Stimulated activated naive CD8-positive, alpha-beta T cell treated with anti-CD3 and anti-CD28 coated beads, Interleukin-15, amount 100 ng/mL, for 72 hours (primary cell): ENCODE data around the gene ELANE.

Experiments used
- ATAC-seq: fragments of 150-1000 bp; cut with Tn5 transposase; 2 replicates; pipeline ENCODE4 v1.10.0; 2021; ENCODE audit warnings: mild to moderate bottlenecking, moderate library complexity
- DNase-seq, 2 donors: peaks; one replicate each; pipeline ENCODE4 v3.0.0; 2021 to 2022
- H3K27ac Mint-ChIP-seq, 2 donors: one replicate each; pipeline ENCODE4 v1.8.0; 2022; ENCODE audit warnings: mild to moderate bottlenecking in 2 of 2, mixed read lengths in 2 of 2, moderate library complexity in 2 of 2
- H3K27me3 Mint-ChIP-seq: one replicate; pipeline ENCODE4 v1.8.0; 2022; ENCODE audit warnings: mixed read lengths
- H3K4me1 Mint-ChIP-seq: one replicate; pipeline ENCODE4 v1.8.0; 2022; ENCODE audit warnings: mild to moderate bottlenecking, mixed read lengths
- H3K4me3 Mint-ChIP-seq, 2 donors: one replicate each; pipeline ENCODE4 v1.8.0; 2022; ENCODE audit warnings: mild to moderate bottlenecking in 2 of 2, mixed read lengths in 2 of 2, moderate library complexity in 1 of 2
- H3K9me3 Mint-ChIP-seq, 2 donors: one replicate each; pipeline ENCODE4 v1.8.0; 2022; ENCODE audit warnings: mixed read lengths in 2 of 2

The ELANE gene

DNA sequence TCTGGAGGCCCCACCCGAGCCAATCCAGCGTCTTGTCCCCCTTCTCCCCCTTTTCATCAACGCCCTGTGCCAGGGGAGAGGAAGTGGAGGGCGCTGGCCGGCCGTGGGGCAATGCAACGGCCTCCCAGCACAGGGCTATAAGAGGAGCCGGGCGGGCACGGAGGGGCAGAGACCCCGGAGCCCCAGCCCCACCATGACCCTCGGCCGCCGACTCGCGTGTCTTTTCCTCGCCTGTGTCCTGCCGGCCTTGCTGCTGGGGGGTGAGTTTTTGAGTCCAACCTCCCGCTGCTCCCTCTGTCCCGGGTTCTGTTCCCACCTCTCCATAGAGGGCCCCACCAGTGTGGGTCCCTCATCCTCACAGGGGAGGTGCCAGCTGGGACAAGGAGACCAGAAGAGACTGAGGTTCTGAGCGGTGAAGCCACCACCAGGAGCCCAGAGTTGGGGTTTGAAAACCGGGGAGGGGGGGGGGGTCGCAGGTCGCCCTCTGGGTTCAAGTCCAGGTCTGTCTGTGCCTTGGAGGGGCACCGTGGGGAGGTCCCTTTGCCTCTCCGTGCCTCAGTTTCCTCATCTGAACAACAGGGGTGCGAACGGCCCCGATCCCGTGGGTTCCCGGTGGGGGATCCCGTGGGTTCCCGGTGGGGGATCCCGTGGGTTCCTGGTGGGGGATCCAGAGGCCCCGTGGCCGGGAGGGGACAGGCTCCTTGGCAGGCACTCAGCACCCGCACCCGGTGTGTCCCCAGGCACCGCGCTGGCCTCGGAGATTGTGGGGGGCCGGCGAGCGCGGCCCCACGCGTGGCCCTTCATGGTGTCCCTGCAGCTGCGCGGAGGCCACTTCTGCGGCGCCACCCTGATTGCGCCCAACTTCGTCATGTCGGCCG, at the start of gene ELANE:
Gene ELANE (plus strand): TSS at position 168 of the 878 bp plus-strand sequence. CDS start 26 bp downstream, at position 194.
- H3K4me3 Mint-ChIP-seq = no peak within 1 kb of the TSS
- DNase-seq = no peak

GRCh38 chr19:802498-803098, 49.5 kb upstream of the ELANE start:
- Mint-ChIP-seq H3K4me3 (peak overlapping the region; percentile 13 to 84), H3K27ac (peak overlapping the region in 1 of 2 donors; percentile 99), H3K4me1 (peaks cover 69% of the 10 kb centered on the region), H3K9me3 (no peaks in the 10 kb centered on the region), H3K27me3 (no peaks in the 10 kb centered on the region)
- no peak for ATAC-seq
- no peak for DNase-seq

More for the DNA sequence above, at the start of gene ELANE:
- no peaks in the 10 kb centered on the region for H3K4me1 Mint-ChIP-seq
- H3K9me3 Mint-ChIP-seq = no peaks in the 10 kb centered on the region
- H3K27ac Mint-ChIP-seq = peak within 1 kb of the TSS in 1 of 2 donors; percentile 54
- ATAC-seq = peak; percentile 31
- peaks cover 59% of the 10 kb centered on the region for H3K27me3 Mint-ChIP-seq

DNA sequence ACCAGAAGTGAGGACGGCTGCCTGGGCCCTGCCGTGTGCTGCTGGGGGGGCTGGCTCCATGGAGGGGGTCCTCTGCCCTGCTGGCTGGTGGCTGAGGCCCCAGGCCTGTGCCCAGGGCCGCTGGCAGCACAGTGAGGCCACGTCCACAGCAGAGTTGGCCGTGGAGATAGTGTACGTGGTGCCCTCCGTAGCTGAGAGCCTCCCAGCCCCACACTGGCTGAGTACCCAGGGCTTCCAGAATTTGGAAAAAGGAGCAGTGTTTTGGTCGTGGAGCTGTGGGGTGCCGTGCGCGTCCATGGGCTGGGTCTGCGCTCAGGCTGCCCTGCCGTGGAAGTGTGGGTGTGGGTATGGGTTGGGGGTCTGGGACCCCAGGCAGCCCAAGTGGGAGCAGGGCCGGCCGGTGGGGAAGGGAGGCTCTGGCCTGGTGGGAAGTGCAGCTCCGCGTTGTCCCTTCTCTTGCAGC, 49.0 kb upstream of the ELANE start:
- DNase-seq (no peak), ATAC-seq (no peak)
- Mint-ChIP-seq H3K4me1 (peaks cover 73% of the 10 kb centered on the region), H3K9me3 (no peaks in the 10 kb centered on the region), H3K4me3 (peak overlapping the region in 1 of 2 donors; percentile 84), H3K27me3 (no peaks in the 10 kb centered on the region), H3K27ac (peak overlapping the region in 1 of 2 donors; percentile 99)

GRCh38 chr19:803686-804418, 48.3 kb upstream of the ELANE start:
- H3K4me3 Mint-ChIP-seq = peak overlapping the region in 1 of 2 donors; percentile 84

DNA sequence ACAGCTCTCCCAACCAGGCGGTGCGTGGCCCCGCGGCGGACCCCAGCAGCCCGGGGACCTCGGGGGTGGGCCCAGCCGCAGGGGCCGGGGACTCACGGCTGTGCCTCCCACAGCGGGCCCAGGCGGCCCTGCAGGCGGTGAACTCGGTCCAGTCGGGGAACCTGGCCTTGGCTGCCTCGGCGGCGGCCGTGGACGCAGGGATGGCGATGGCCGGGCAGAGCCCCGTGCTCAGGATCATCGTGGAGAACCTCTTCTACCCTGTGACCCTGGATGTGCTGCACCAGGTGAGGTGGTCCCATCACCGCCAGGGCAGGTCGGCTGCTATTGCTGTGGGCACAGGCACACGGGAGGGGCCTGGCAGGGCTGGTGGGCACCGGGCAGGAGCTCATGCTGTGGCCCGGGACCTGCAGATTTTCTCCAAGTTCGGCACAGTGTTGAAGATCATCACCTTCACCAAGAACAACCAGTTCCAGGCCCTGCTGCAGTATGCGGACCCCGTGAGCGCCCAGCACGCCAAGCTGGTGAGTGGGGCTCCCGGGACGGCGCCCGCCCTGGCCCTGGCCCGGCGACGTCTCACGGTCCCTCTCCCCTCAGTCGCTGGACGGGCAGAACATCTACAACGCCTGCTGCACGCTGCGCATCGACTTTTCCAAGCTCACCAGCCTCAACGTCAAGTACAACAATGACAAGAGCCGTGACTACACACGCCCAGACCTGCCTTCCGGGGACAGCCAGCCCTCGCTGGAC, 47.5 kb upstream of the ELANE start:
- peak overlapping the region in 1 of 2 donors; percentile 44 for H3K4me3 Mint-ChIP-seq
- ATAC-seq (no peak), DNase-seq (no peak)
- no peaks in the 10 kb centered on the region for H3K9me3 Mint-ChIP-seq
- peaks cover 64% of the 10 kb centered on the region for H3K4me1 Mint-ChIP-seq
- H3K27ac Mint-ChIP-seq = peak overlapping the region in 1 of 2 donors; percentile 99
- no peaks in the 10 kb centered on the region for H3K27me3 Mint-ChIP-seq

More at GRCh38 chr19:803686-804418, 48.3 kb upstream of the ELANE start:
- peak overlapping the region in 1 of 2 donors; percentile 99 for H3K27ac Mint-ChIP-seq
- no peaks in the 10 kb centered on the region for H3K27me3 Mint-ChIP-seq
- ATAC-seq (no peak), DNase-seq (no peak)
- H3K4me1 Mint-ChIP-seq = peaks cover 71% of the 10 kb centered on the region
- no peaks in the 10 kb centered on the region for H3K9me3 Mint-ChIP-seq

GRCh38 chr19:805166-805551, 46.9 kb upstream of the ELANE start:
- Mint-ChIP-seq H3K4me3 (peak overlapping the region in 1 of 2 donors; percentile 44), H3K4me1 (peaks cover 58% of the 10 kb centered on the region), H3K27me3 (no peaks in the 10 kb centered on the region), H3K9me3 (no peaks in the 10 kb centered on the region), H3K27ac (peak overlapping the region in 1 of 2 donors; percentile 99)
- ATAC-seq (no peak), DNase-seq (no peak)

DNA sequence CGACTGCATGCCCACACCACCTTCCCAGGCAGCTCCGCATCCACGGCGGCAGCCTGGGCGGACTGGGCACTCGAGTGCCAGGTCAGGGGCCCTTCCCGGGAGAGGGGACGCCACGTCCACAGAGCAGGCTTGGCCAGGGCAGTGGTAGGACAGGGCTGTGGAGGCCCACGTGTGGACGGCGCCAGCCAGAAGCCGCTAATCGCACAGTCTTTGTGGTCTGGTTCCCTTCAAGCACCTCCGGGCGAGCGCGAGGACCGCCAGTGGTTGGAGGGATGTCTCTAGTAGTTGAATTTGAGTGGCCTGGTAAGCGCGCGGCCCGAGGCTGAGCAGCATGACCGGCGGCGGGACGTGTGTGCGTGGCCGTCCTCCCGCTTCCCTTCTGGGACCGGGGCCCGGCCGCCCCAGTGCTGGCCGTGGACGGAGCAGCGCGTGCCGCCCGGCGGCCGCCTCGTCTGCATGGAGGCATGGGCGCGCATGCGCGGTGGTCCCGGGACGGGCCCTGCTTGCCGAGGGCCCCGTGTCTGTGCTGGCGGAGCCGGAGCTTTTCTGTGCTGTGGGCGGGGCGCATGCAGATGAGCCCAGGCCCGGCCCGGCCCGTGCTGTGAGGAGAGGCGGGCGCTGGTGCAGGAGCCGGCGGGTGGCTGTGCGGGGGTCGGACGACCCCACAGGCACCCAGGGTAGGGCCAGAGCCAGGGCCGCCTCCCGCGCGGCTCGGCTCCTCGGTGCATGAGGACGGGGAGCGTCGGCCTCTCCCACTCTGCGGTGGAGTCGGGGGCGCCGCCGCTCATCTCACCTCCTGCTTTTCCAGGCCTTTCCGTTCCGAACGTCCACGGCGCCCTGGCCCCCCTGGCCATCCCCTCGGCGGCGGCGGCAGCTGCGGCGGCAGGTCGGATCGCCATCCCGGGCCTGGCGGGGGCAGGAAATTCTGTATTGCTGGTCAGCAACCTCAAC, 46.2 kb upstream of the ELANE start:
- Mint-ChIP-seq H3K27me3 (no peaks in the 10 kb centered on the region), H3K27ac (peak overlapping the region in 1 of 2 donors; percentile 88), H3K4me3 (peak overlapping the region in 1 of 2 donors; percentile 29), H3K9me3 (no peaks in the 10 kb centered on the region), H3K4me1 (peaks cover 51% of the 10 kb centered on the region)
- DNase-seq (no peak), ATAC-seq (peak; percentile 49)

DNA sequence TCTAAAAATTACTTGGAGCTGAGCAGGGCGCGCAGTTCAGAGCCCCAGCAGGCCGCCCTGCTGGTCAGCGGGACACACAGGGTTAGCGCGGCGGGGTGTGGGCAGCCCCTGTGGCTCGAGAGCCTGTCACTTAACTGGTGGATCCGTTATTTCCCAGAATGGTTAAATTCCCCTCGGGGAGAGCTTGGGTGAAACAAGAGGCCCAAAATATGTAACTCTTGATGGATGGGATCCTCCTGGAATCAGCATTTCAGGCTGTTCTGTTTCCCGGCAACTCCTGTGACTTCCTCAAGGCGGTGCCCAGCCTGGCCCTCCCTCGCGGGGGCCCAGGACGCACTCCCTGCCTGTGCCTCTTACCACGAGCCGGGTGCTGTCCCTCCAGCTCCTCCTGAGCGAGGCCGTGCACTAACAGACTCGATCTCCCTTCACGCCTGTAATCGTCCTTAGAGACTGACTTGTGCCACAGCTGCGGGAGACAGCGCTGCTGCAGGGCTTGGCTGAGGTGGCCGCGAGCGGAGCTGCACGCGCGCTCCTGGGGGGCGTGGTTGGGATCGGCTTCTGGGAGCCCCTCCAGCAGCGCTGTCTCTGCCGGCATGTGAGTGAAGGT, 45.2 kb upstream of the ELANE start:
- Mint-ChIP-seq H3K27me3 (no peaks in the 10 kb centered on the region), H3K4me3 (no peak overlapping the region), H3K27ac (peak overlapping the region in 1 of 2 donors; percentile 97), H3K9me3 (no peaks in the 10 kb centered on the region), H3K4me1 (peaks cover 41% of the 10 kb centered on the region)
- DNase-seq (no peak), ATAC-seq (no peak)

- peak overlapping the region in 1 of 2 donors; percentile 77 for H3K27ac Mint-ChIP-seq
- H3K4me3 Mint-ChIP-seq = no peak overlapping the region
- ATAC-seq = no peak
Measured at GRCh38 chr19:807627-808422, 44.3 kb upstream of the ELANE start.

GRCh38 chr19:808423-808775, 43.7 kb upstream of the ELANE start:
- DNase-seq = no peak
- no peak overlapping the region for H3K4me3 Mint-ChIP-seq
- ATAC-seq = no peak
- H3K27me3 Mint-ChIP-seq = no peaks in the 10 kb centered on the region
- H3K27ac Mint-ChIP-seq = no peak overlapping the region
- no peaks in the 10 kb centered on the region for H3K9me3 Mint-ChIP-seq
- H3K4me1 Mint-ChIP-seq = peaks cover 26% of the 10 kb centered on the region

More at GRCh38 chr19:807627-808422, 44.3 kb upstream of the ELANE start:
- H3K9me3 Mint-ChIP-seq = no peaks in the 10 kb centered on the region
- no peak for DNase-seq
- peaks cover 32% of the 10 kb centered on the region for H3K4me1 Mint-ChIP-seq
- no peaks in the 10 kb centered on the region for H3K27me3 Mint-ChIP-seq

GRCh38 chr19:810077-810855, 41.8 kb upstream of the ELANE start:
- H3K27ac Mint-ChIP-seq = no peak overlapping the region
- peaks cover 0 to 6% of the 10 kb centered on the region in 2 donors for H3K9me3 Mint-ChIP-seq
- DNase-seq (no peak), ATAC-seq (no peak)
- H3K4me3 Mint-ChIP-seq = no peak overlapping the region
- H3K4me1 Mint-ChIP-seq = peaks cover 20% of the 10 kb centered on the region
- no peaks in the 10 kb centered on the region for H3K27me3 Mint-ChIP-seq

- peaks cover 20% of the 10 kb centered on the region for H3K4me1 Mint-ChIP-seq
- H3K27me3 Mint-ChIP-seq = no peaks in the 10 kb centered on the region
- ATAC-seq (no peak), DNase-seq (no peak)
- H3K27ac Mint-ChIP-seq = no peak overlapping the region
- no peak overlapping the region for H3K4me3 Mint-ChIP-seq
- H3K9me3 Mint-ChIP-seq = peaks cover 0 to 12% of the 10 kb centered on the region in 2 donors
Measured at GRCh38 chr19:810883-811489, 41.1 kb upstream of the ELANE start.
